GM13977 (cell line): ENCODE data around the gene KSR1.

Source experiments
- DNase-seq: peaks from one replicate; pipeline ENCODE4 v3.0.0; 2012; ENCODE audit warnings: low spot score
- CTCF ChIP-seq: IDR thresholded peaks from 2 replicates; pipeline ENCODE4 v1.5.1; 2012; ENCODE audit warnings: mild to moderate bottlenecking, control low read depth; ENCODE audit not compliant: insufficient read depth; ENCODE audit errors: extremely low read depth, missing control alignments
- in situ Hi-C: fragments of 300-500 bp; cut with MboI; formaldehyde crosslinking; loops from one replicate; pipeline ENCODE4 v1.12.0; 2022; ENCODE audit warnings: low sequenced_read_pairs, low pct_unique_long_range_greater_than_20kb, mixed read lengths, inconsistent platforms; ENCODE audit not compliant: unreplicated experiment

KSR1 gene

DNA sequence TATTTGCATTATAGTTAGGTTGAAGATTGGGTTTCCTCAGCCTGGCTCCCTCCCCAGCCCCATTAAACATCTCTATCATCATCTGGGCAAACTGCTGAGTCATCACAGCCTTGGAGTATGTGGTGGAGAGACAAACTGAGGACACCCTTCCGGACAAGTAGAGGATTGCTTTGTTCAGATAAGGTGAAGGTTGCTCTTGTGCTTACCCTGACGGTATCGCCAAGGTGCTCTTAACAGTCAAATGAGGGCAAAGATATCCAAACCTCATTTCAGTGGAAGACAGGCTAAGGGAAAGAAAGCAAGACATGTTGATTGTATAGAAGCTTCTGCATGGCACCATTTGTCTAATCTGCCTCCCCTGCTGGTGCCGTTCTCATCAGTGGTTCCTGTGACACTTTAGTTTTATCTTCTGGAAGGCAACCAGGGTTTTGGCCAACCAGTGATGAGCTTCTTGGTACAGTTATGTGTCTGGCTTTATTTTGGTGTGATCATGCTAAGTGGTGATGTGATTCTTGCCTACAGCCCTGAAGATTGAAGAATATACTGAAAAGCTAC is 117.8 kb downstream of the KSR1 start:
- no peak for TF ChIP-seq CTCF
- in situ Hi-C loops: no loop called here
- no peak for DNase-seq

GRCh38 chr17:27575096-27575911 is 119.1 kb downstream of the KSR1 start:
- no peak for TF ChIP-seq CTCF
- DNase-seq: no peak
- in situ Hi-C loops: no loop called here

GRCh38 chr17:27575912-27576252 is 119.6 kb downstream of the KSR1 start:
- no peak for TF ChIP-seq CTCF
- no peak for DNase-seq
- in situ Hi-C loops: no loop called here

DNA sequence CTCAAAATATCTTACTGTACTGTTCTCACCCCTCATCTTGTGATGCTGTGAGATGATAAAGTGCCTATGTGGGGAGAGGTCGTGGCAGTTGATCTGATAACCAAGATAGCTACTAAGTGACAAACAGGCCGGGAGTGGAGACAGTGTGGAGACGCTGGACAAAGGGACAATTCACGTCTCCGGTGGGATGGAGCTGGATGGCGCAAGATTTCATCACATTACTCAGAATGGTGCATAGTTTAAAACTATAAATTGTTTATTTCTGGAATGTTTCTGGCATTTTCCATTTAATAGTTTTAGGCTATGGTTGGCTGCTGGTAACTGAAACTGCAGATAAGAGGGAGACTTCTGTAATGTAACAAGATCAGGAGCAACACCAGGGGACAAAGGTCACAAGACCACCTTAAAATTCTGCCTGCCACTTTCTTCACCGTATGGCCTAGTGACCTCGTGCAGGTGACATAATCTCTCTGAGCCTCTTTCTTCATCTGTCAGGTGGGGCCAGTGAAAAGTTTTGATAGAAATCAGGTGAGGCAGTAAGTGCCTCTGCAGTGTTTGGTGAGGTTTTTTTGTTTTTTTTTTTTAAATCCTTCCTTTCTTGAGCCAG is 120.3 kb downstream of the KSR1 start:
- DNase-seq: no peak
- in situ Hi-C loops: no loop called here
- no peak for TF ChIP-seq CTCF

DNA sequence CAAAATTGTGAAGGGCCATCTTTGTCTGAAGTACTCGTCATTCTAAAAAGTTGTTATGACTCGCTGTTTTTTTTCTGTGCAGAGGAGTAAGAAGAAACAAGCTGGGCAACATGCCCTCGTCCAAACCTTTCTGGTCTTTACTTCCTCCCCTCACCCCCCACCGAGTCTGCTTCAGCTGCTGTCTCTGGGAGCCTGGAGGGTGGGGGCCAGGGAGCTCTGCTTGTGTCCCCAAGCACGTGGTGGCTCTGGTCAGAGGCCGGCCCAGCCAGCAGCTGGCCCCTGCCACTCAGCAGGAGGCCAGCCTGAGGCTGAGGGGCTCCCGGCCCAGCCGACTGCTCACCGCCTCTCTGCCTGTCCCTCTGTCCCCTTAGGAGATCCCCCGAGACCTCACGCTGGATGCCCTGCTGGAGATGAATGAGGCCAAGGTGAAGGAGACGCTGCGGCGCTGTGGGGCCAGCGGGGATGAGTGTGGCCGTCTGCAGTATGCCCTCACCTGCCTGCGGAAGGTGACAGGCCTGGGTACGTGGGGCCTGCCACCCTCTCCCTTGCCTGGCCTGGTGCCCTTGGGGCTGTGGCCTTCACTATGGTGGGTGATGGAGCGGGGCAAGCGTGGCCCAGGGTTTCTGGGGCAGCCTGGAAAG is 121.0 kb downstream of the KSR1 start:
- DNase-seq: no peak
- in situ Hi-C loops: no loop called here
- TF ChIP-seq CTCF: no peak

DNA sequence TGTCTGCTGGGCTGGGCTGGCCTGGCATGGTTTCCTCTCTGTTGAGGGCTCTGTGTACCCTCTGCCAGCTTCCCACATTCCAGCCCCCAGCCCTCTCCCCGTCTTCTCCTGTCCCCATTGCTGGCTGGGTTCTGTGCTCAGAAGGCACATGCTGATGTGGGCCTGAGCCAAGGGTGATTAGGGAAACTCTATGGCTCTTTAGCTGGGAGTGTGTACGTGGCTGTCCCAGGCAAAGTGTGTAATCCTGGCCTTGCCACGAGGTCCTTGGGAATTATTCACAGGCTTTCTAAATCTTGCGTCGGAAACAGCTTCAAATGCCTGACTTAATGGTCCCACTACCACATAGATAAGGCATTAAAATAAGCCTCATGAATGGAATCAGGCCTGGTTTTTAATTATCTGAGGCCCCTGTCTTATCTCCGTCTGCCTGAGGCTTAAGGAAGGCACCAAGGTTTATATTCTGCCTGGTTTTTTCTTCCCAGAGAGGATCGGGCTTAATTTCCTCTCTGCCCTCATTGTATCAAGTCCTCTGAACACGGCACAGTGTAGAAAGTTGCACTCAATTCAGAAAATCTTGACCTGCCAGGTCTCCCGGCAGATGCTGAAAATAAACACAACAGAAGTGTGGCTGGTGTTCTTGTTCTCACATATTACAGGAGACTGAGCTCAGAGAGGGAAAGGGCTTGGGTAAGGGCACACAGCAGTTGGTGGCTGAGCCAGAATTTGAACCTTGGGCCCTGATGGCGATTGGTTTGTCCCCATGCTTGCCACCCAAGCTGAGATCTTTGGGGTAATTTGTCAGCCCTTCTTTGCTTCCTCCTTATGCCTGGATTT is 121.9 kb downstream of the KSR1 start:
- in situ Hi-C loops: no loop called here
- DNase-seq: peak; percentile 48

More for the DNA sequence above, 121.9 kb downstream of the KSR1 start:
- no peak for TF ChIP-seq CTCF
